Mucosa of descending colon (tissue), 3 donors: ENCODE measurements around the gene PGBD2. TPM values are rescaled to one million over a fixed set of nuclear protein-coding genes. Genes with fewer than 3 reads are reported as not detected.
"Not testable (repeated sequence)": the region's sequence is repeated elsewhere in the genome, so short reads cannot be mapped to it uniquely, and the experiment has no call there.

Experiments used
- ATAC-seq: fragments of 200-7000 bp; cut with Tn5 transposase; one replicate; pipeline ENCODE4 v1.9.1; 2020; ENCODE audit warnings: mild to moderate bottlenecking, moderate library complexity
- DNase-seq, 3 donors: peaks; one replicate each; pipeline ENCODE4 v3.0.0-alpha.2; 2020
- H3K36me3 ChIP-seq: fragments of 200-600 bp; one replicate; pipeline ENCODE4 v1.8.0; 2021; ENCODE audit warnings: low read depth, mild to moderate bottlenecking
- H3K4me1 ChIP-seq: fragments of 200-600 bp; one replicate; pipeline ENCODE4 v1.8.0; 2021; ENCODE audit warnings: low read depth, mild to moderate bottlenecking
- H3K4me3 ChIP-seq: fragments of 200-600 bp; one replicate; pipeline ENCODE4 v1.8.0; 2021; ENCODE audit warnings: mild to moderate bottlenecking
- H3K9me3 ChIP-seq: fragments of 200-600 bp; one replicate; pipeline ENCODE4 v1.8.0; 2021; ENCODE audit warnings: mild to moderate bottlenecking
- intact Hi-C, 2 donors: fragments of 100-400 bp; cut with DNase I in 1 of 2; cut with micrococcal nuclease in 1 of 2; formaldehyde crosslinking; loops; one replicate each; pipeline versions ENCODE4 v1.11.0 to v1.11.1; 2022; cut with DNase I, micrococcal nuclease
- total RNA-seq, 3 donors: library from RNA; stranded (reverse); fragmentation: NEBNext Ultra II Directional in 2 of 3; extraction: Animal tissue kit (Norgen Biotek cat#: 25700) in 2 of 3; gene quantifications; one replicate each; pipeline versions ENCODE4 v1.2.1 to v1.2.4, GENCODE V29; 2021 to 2023
- TF ChIP-seq, protein P1 (sequence below): fragments of 200-600 bp; IDR thresholded peaks from one replicate; pipeline ENCODE4 v1.8.0; 2022; ENCODE audit warnings: antibody characterized with exemption, mild to moderate bottlenecking
- donor health status: DM: no; HTN: no; CAD: no; lungs with moderate emphysema.
- donor health status: DM: no; HTN: no; CAD: no.
- donor health status: DM: no; HTN: yes; CAD: no.

PGBD2 gene
- total RNA-seq, 3 donors from 2014 or later: 6.6 to 11.7 (median 10.9) TPM

DNA sequence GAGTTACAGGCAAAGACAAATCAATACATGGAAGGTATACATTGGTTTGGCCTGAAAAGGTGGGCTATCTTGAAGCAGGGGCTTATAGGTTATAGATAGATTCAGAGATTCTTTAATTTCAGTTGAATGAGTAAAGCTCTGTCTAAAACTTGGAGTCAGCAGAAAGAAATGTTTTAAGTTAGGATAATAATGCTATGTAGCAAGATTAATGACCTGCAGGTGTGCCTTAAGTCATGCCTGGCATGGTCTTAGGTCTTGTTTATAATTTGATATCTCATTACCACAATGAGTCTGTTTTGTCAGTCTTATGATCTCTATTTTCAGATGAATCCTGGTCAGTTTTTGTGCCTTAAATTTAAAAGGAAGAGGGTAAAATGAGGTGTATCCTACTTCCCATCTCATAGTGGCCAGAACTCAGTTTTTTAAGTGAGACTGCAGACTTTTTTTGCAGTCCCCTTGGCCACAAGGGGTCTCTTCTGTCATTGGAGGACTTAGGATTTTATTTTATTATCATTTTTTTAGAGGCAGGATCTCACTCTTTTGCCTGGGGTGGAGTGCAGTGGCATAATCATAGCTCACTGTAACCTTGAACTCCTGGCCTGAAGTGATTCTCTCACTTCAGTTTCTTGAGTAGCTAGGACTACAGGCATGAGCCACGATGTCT, 21.3 kb upstream of the PGBD2 start:
- Histone ChIP-seq H3K36me3 (no peaks in the 10 kb centered on the region), H3K4me1 (no peaks in the 10 kb centered on the region), H3K9me3 (no peaks in the 10 kb centered on the region), H3K4me3 (no peak overlapping the region)
- DNase-seq (no peak), ATAC-seq (no peak)
- TF ChIP-seq, protein P1, sequence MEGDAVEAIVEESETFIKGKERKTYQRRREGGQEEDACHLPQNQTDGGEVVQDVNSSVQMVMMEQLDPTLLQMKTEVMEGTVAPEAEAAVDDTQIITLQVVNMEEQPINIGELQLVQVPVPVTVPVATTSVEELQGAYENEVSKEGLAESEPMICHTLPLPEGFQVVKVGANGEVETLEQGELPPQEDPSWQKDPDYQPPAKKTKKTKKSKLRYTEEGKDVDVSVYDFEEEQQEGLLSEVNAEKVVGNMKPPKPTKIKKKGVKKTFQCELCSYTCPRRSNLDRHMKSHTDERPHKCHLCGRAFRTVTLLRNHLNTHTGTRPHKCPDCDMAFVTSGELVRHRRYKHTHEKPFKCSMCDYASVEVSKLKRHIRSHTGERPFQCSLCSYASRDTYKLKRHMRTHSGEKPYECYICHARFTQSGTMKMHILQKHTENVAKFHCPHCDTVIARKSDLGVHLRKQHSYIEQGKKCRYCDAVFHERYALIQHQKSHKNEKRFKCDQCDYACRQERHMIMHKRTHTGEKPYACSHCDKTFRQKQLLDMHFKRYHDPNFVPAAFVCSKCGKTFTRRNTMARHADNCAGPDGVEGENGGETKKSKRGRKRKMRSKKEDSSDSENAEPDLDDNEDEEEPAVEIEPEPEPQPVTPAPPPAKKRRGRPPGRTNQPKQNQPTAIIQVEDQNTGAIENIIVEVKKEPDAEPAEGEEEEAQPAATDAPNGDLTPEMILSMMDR: no peak
- intact Hi-C loops: no loop called here

DNA sequence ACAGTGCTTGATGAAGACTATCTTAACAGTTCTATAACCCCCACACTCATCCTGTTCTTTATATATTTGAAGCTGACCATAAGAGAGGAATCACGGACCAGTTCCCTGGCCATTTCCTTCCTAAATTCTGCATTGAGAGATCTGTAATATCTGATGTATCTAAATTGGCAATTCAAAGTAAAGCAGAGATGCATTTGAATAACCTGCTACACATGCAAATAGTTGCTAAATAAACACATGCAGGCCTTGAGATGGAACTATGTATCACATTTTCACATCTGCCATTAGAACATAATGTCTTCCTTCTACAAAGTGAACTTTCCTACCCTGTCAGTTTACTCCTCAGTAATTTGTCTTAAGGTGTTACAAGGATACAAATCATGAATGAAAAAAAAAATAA, 20.4 kb upstream of the PGBD2 start:
- DNase-seq (no peak), ATAC-seq (no peak)
- Histone ChIP-seq H3K4me1 (no peaks in the 10 kb centered on the region), H3K4me3 (no peak overlapping the region), H3K36me3 (no peaks in the 10 kb centered on the region), H3K9me3 (no peaks in the 10 kb centered on the region)
- TF ChIP-seq, protein P1: no peak
- intact Hi-C loops: no loop called here

DNA sequence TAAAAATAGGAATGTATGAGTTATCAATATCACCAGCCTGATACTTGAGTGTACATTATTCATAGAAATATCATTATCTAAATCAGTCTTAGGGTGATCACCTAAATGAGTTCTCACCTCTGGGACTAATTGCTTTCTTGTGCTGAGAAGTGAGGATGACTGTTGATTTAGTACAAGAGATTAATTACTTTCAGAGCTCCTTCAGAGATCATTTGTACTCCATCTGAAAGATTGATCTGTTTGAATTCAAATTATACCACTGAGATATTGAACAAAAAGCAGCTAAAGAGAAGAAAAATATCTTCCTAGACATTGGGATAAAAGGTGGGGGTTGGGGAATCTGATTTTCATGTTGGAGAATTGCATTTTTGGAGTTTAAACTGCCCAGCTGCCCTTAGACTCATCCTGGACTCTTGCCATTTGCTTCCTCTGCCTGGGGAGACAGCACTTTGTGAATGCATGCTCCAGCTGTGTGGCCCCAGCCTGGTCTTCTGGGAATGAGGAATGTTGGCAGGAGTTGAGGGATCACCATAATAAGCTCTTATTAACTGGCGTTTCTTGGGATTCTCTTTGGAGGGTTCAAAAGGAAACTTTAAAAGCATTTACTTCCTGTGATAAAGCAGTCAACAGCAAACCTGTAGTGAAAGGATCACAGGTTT, 19.7 kb upstream of the PGBD2 start:
- ATAC-seq: no peak
- intact Hi-C loops: no loop called here
- Histone ChIP-seq H3K4me3 (no peak overlapping the region), H3K36me3 (no peaks in the 10 kb centered on the region), H3K4me1 (no peaks in the 10 kb centered on the region), H3K9me3 (no peaks in the 10 kb centered on the region)
- no peak for DNase-seq
- TF ChIP-seq, protein P1: no peak

DNA sequence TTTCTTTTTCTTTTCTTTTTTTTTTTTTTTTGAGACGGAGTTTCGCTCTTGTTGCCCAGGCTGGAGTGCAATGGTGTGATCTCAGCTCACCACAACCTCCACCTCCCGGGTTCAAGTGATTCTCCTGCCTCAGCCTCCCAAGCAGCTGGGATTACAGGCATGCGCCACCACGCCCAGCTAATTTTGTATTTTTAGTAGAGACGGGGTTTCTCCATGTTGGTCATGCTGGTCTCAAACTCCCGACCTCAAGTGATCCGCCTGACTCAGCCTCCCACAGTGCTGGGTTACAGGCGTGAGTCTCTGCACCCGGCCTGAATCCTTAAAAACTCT, 16.2 kb upstream of the PGBD2 start:
- intact Hi-C loops, DNase-seq, H3K4me1 ChIP-seq, H3K36me3 ChIP-seq, ATAC-seq, H3K4me3 ChIP-seq, H3K9me3 ChIP-seq: not testable (repeated sequence)

DNA sequence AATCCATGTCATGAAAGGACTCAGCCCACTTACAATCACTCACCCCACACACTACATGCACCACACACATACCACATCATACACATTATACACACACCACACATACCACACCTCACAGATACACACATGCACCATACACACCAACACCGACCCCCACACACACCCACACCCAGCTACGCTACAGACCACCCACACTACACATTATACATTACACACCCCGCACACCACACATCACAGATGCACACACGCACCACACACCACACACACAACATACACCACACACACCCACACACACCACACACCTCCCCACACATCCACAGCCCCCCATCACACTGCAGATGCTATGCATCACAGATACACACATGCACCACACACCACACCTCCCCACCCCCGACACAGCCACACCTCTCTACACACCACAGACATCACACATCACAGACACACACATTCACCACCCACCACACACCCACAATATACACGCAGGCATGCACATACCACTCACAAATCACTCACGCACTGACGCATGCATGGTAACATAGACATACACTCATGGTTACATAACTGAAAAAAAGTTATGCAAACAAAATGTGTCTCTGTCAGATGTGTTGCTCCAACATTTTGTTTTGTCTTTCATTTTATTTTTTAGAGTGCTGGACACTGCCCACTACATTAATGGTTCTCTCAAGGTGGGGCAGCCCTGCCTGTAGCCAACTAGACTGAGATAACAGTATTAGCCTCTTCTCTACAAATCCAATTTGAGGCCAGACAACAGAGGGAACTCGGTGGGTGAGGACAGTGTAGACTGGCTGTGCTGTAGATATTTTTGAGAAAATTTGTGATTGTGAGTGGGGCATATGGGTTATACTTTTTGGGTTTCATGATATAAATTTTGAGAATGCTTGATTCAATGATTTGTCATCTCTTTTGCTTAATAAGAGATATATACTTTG, 15.2 kb upstream of the PGBD2 start:
- ATAC-seq (no peak), DNase-seq (no peak)
- TF ChIP-seq, protein P1: no peak
- intact Hi-C loops: no loop called here
- Histone ChIP-seq H3K4me3 (no peak overlapping the region), H3K9me3 (no peaks in the 10 kb centered on the region), H3K36me3 (no peaks in the 10 kb centered on the region), H3K4me1 (no peaks in the 10 kb centered on the region)

DNA sequence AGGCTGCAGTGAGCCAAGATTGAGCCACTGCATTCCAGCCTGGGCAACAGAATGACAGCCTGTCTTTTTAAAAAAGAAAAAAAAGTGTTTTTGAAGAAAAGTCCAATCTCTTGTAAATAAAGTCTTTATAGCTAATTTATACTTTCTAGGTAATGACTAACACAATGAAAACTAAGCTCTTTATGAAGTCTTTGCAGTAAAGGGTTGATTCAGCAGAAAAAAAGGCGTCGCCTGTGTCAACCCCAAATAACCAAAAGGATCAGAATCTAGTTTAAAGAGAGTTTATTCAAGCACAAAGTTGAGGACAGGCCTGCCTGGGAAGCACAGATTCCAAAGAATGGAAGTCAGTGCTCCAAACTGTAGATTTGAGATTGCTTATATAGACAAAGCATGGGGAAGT, 14.3 kb upstream of the PGBD2 start:
- TF ChIP-seq, protein P1: no peak
- ATAC-seq (no peak), DNase-seq (no peak)
- Histone ChIP-seq H3K9me3 (no peaks in the 10 kb centered on the region), H3K4me3 (no peak overlapping the region), H3K4me1 (no peaks in the 10 kb centered on the region), H3K36me3 (no peaks in the 10 kb centered on the region)
- intact Hi-C loops: no loop called here
